ENCODE data around the gene ARHGAP26. TPM values are rescaled to one million over a fixed set of nuclear protein-coding genes. Genes with fewer than 3 reads are reported as not detected.
A peak's percentile ranks its signal among the peaks of the same experiment; 100 is the strongest.

ARHGAP26 gene
- total RNA-seq, 1 experiment from 2014 or later: 65.5 TPM

GRCh38 chr5:142771666-142772065, 1.5 kb downstream of the ARHGAP26 start:
- Histone ChIP-seq H3K9me3 (ENCODE audit: control insufficient read depth, insufficient read depth, low read depth, low read length) (no peaks in the 10 kb centered on the region), H3K4me1 (ENCODE audit: control insufficient read depth, insufficient read depth, low read length) (peaks cover 27% of the 10 kb centered on the region), H3K27me3 (ENCODE audit: control insufficient read depth, insufficient read depth, low read length) (no peaks in the 10 kb centered on the region), H3K27ac (ENCODE audit: low read length) (peak overlapping the region; percentile 94), H3K4me3 (ENCODE audit: low read depth in 2 of 2, low read length in 2 of 2) (peak overlapping the region; percentile 58 to 80), H3K36me3 (ENCODE audit: control insufficient read depth, insufficient read depth, low read length) (no peaks in the 10 kb centered on the region; the same call in 1 of the 2 replicates)
- no peak for ATAC-seq
- ChIA-PET POLR2A (interaction anchor here (2.3 kb wide), 1 partner anchor 50 kb away, joined by 9 read pairs; no protein-coding TSS in a partner anchor), CTCF (interaction anchor here (0.5 to 2.7 kb wide), 4 partner anchors 54 to 117 kb away, joined by 3 to 15 read pairs (median 8); no protein-coding TSS in a partner anchor)
- TF ChIP-seq SIN3A (IDR thresholded peaks at IDR 0.05; ENCODE audit: borderline replicate concordance, insufficient read depth, low read depth, low read length) (no peak), POLR2AphosphoS5 (IDR thresholded peaks at IDR 0.05; ENCODE audit: low read depth, low read length) (no peak), TCF7L2 (IDR thresholded peaks at IDR 0.05; ENCODE audit: low read depth, low read length) (no peak), REST (IDR thresholded peaks at IDR 0.05; ENCODE audit: insufficient read depth in 1 of 2, low read depth in 2 of 2, low read length in 1 of 2) (no peak)
- TF ChIP-seq, protein P1, sequence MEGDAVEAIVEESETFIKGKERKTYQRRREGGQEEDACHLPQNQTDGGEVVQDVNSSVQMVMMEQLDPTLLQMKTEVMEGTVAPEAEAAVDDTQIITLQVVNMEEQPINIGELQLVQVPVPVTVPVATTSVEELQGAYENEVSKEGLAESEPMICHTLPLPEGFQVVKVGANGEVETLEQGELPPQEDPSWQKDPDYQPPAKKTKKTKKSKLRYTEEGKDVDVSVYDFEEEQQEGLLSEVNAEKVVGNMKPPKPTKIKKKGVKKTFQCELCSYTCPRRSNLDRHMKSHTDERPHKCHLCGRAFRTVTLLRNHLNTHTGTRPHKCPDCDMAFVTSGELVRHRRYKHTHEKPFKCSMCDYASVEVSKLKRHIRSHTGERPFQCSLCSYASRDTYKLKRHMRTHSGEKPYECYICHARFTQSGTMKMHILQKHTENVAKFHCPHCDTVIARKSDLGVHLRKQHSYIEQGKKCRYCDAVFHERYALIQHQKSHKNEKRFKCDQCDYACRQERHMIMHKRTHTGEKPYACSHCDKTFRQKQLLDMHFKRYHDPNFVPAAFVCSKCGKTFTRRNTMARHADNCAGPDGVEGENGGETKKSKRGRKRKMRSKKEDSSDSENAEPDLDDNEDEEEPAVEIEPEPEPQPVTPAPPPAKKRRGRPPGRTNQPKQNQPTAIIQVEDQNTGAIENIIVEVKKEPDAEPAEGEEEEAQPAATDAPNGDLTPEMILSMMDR (IDR thresholded peaks at IDR 0.05): no peak
- intact Hi-C loops (cut with micrococcal nuclease; ENCODE audit: unreplicated experiment): loop anchor here (2.0 to 5.0 kb wide), 2 partner anchors 51 to 95 kb away; no protein-coding TSS in a partner anchor
- DNase-seq (ENCODE audit: low read depth, low spot score): no peak
- in situ Hi-C loops (cut with HindIII; ENCODE audit: low pct_unique_long_range_greater_than_20kb, low sequenced_read_pairs): no loop called here
- BruUV-seq (replicated peaks): TSS peak; percentile 70

GRCh38 chr5:142772446-142773293, 2.5 kb downstream of the ARHGAP26 start:
- no peaks in the 10 kb centered on the region for H3K27me3 ChIP-seq (ENCODE audit: control insufficient read depth, insufficient read depth, low read length)
- TF ChIP-seq SIN3A (IDR thresholded peaks at IDR 0.05; ENCODE audit: borderline replicate concordance, insufficient read depth, low read depth, low read length): no peak
- TF ChIP-seq, protein P1 (IDR thresholded peaks at IDR 0.05): no peak
- TF ChIP-seq POLR2AphosphoS5 (IDR thresholded peaks at IDR 0.05; ENCODE audit: low read depth, low read length): no peak
- TF ChIP-seq REST (IDR thresholded peaks at IDR 0.05; ENCODE audit: insufficient read depth in 1 of 2, low read depth in 2 of 2, low read length in 1 of 2): no peak
- no peak for TF ChIP-seq TCF7L2 (IDR thresholded peaks at IDR 0.05; ENCODE audit: low read depth, low read length)
- peaks cover 34% of the 10 kb centered on the region for H3K4me1 ChIP-seq (ENCODE audit: control insufficient read depth, insufficient read depth, low read length)
- BruUV-seq (replicated peaks): no TSS peak
- H3K27ac ChIP-seq (ENCODE audit: low read length): peak overlapping the region; percentile 94
- H3K36me3 ChIP-seq (ENCODE audit: control insufficient read depth, insufficient read depth, low read length): no peaks in the 10 kb centered on the region; the same call in 1 of the 2 replicates
- intact Hi-C loops (cut with micrococcal nuclease; ENCODE audit: unreplicated experiment) (loop anchor here (5.0 kb wide), 1 partner anchor 50 kb away; no protein-coding TSS in a partner anchor), in situ Hi-C loops (cut with HindIII; ENCODE audit: low pct_unique_long_range_greater_than_20kb, low sequenced_read_pairs) (no loop called here)
- no peaks in the 10 kb centered on the region for H3K9me3 ChIP-seq (ENCODE audit: control insufficient read depth, insufficient read depth, low read depth, low read length)
- peak overlapping the region; percentile 58 to 80 for H3K4me3 ChIP-seq (ENCODE audit: low read depth in 2 of 2, low read length in 2 of 2)
- DNase-seq (ENCODE audit: low read depth, low spot score): no peak
- 0 out of 2 replicates have a peak, but pooled peaks have one; percentile 4 for ATAC-seq
- CTCF ChIA-PET: interaction anchor here (0.5 to 2.4 kb wide), 4 partner anchors 54 to 108 kb away, joined by 3 to 10 read pairs (median 4); no protein-coding TSS in a partner anchor
- POLR2A ChIA-PET: interaction anchor here (2.3 kb wide), 1 partner anchor 49 kb away, joined by 9 read pairs; no protein-coding TSS in a partner anchor
